H1 (cell line): ENCODE results near the gene ZNF469. TPM values are rescaled to one million over a fixed set of nuclear protein-coding genes. Genes with fewer than 3 reads are reported as not detected.
"Not testable (repeated sequence)": the region's sequence is repeated elsewhere in the genome, so short reads cannot be mapped to it uniquely, and the experiment has no call there.

Source experiments
- CTCF ChIA-PET: fragments of 300-600 bp; sonication (Branson Sonifier 250); formaldehyde crosslinking; loops from one replicate; lab custom pipeline; 2021; ENCODE audit not compliant: partially characterized antibody; lab: Charles Lee
- POLR2A ChIA-PET: fragments of 300-600 bp; sonication (Branson Sonifier 250); formaldehyde crosslinking; loops from one replicate; lab custom pipeline; 2021; ENCODE audit warnings: inconsistent platforms; ENCODE audit not compliant: partially characterized antibody; lab: Charles Lee
- DNase-seq, 2 experiments: peaks; one replicate each; pipeline versions ENCODE4 v3.0.0 to v3.0.0-alpha.2; 2010 to 2022; ENCODE audit warnings: low spot score in 2 of 2, low read depth in 1 of 2, mixed read lengths in 1 of 2
- FAIRE-seq: peaks from 2 replicates; lab custom pipeline; 2011; peaks lifted over from hg19 to GRCh38; lab: Jason Lieb, UNC
- H2AFZ ChIP-seq: 2 replicates; pipeline ENCODE4 v1.8.1; 2012; ENCODE audit warnings: low read length, inconsistent platforms
- H2AK5ac ChIP-seq: 2 replicates; pipeline ENCODE4 v1.6.1; 2013; ENCODE audit warnings: low read depth, low read length
- H2BK120ac ChIP-seq: replicated peaks from 2 replicates; pipeline ENCODE3; 2013; ENCODE audit warnings: low read depth, low read length, inconsistent platforms
- H2BK12ac ChIP-seq: 2 replicates; pipeline ENCODE4 v1.6.1; 2013; ENCODE audit warnings: low read depth, low read length
- H2BK15ac ChIP-seq: 2 replicates; pipeline ENCODE4 v1.6.1; 2013; ENCODE audit warnings: low read length
- H2BK20ac ChIP-seq: 2 replicates; pipeline ENCODE4 v1.6.1; 2013; ENCODE audit warnings: low read length
- H2BK5ac ChIP-seq: 2 replicates; pipeline ENCODE4 v1.6.1; 2013; ENCODE audit warnings: low read depth, low read length
- H3K14ac ChIP-seq: 2 replicates; pipeline ENCODE4 v1.6.1; 2013; ENCODE audit warnings: inconsistent platforms; ENCODE audit not compliant: insufficient read length
- H3K18ac ChIP-seq: 2 replicates; pipeline ENCODE4 v1.6.1; 2013; ENCODE audit warnings: low read length; ENCODE audit errors: extremely low read depth
- H3K23ac ChIP-seq: 2 replicates; pipeline ENCODE4 v1.6.1; 2013; ENCODE audit warnings: inconsistent platforms; ENCODE audit not compliant: insufficient read length
- H3K23me2 ChIP-seq: 2 replicates; pipeline ENCODE4 v1.6.1; 2013; ENCODE audit warnings: low read depth, low read length
- H3K27ac ChIP-seq: 2 replicates; pipeline ENCODE4 v1.6.1; 2011; ENCODE audit warnings: low read depth, low read length, inconsistent platforms
- H3K27me3 ChIP-seq, 4 experiments: replicated peaks in 1 of 4; 1 replicate in 1 of 4; 2 replicates in 3 of 4; pipeline versions ENCODE4 v1.6.1 to v1.8.1; 2011 to 2013; ENCODE audit warnings: low read length in 3 of 4, mild to moderate bottlenecking in 3 of 4, inconsistent platforms in 2 of 4, mixed read lengths in 2 of 4, moderate library complexity in 1 of 4; ENCODE audit not compliant: control insufficient read depth in 3 of 4, insufficient read depth in 3 of 4; ENCODE audit errors: extremely low read depth in 1 of 4
- H3K36me3 ChIP-seq, 4 experiments: 2 replicates each; pipeline versions ENCODE4 v1.6.1 to v1.8.1; 2011 to 2013; ENCODE audit warnings: mild to moderate bottlenecking in 4 of 4, low read length in 3 of 4, moderate library complexity in 2 of 4, control low read depth in 1 of 4, inconsistent platforms in 1 of 4; ENCODE audit not compliant: insufficient read depth in 4 of 4, control insufficient read depth in 2 of 4
- H3K4ac ChIP-seq: replicated peaks from 2 replicates; pipeline ENCODE3; 2013; ENCODE audit warnings: low read length, low read depth, mixed read lengths, inconsistent platforms; ENCODE audit not compliant: insufficient read length
- H3K4me1 ChIP-seq, 4 experiments: replicated peaks in 1 of 4; 1 replicate in 1 of 4; 2 replicates in 3 of 4; pipeline versions ENCODE4 v1.6.1 to v1.8.1; 2011 to 2013; ENCODE audit warnings: low read length in 3 of 4, inconsistent platforms in 2 of 4, mixed read lengths in 1 of 4; ENCODE audit not compliant: insufficient read depth in 4 of 4, control insufficient read depth in 3 of 4
- H3K4me2 ChIP-seq, 2 experiments: 2 replicates each; pipeline versions ENCODE4 v1.6.1 to v1.8.1; 2011 to 2013; ENCODE audit warnings: low read depth in 2 of 2, low read length in 2 of 2, control low read depth in 1 of 2, inconsistent platforms in 1 of 2, mild to moderate bottlenecking in 1 of 2; ENCODE audit not compliant: insufficient read depth in 1 of 2
- H3K4me3 ChIP-seq, 4 experiments: fragments of 200-600, 300-600 bp in 1 of 4; sonication (generic), shearing (Covaris generic), sonication (Bioruptor Twin) in 1 of 4; 2 replicates each; pipeline versions ENCODE4 v1.5.1 to v1.8.1; 2011 to 2016; ENCODE audit warnings: low read length in 4 of 4, low read depth in 3 of 4, control low read depth in 2 of 4, inconsistent platforms in 2 of 4, mild to moderate bottlenecking in 2 of 4, mixed read lengths in 1 of 4, moderate library complexity in 1 of 4; ENCODE audit not compliant: insufficient read depth in 2 of 4; ENCODE audit errors: extremely low read depth in 1 of 4
- H3K56ac ChIP-seq: replicated peaks from 2 replicates; pipeline ENCODE3; 2013; ENCODE audit warnings: low read depth, mild to moderate bottlenecking, mixed read lengths, low read length, inconsistent platforms; ENCODE audit not compliant: insufficient read length
- H3K79me1 ChIP-seq: 2 replicates; pipeline ENCODE4 v1.6.1; 2013; ENCODE audit warnings: low read depth, low read length, control low read depth
- H3K79me2 ChIP-seq, 2 experiments: 2 replicates each; pipeline versions ENCODE4 v1.6.1 to v1.8.1; 2012 to 2013; ENCODE audit warnings: low read length in 2 of 2, mild to moderate bottlenecking in 2 of 2, inconsistent platforms in 1 of 2; ENCODE audit not compliant: insufficient read depth in 2 of 2, control insufficient read depth in 1 of 2
- H3K9ac ChIP-seq, 4 experiments: replicated peaks in 1 of 4; 1 replicate in 1 of 4; 2 replicates in 3 of 4; pipeline versions ENCODE4 v1.6.1 to v1.8.1; 2011 to 2013; ENCODE audit warnings: low read depth in 3 of 4, low read length in 3 of 4, control low read depth in 2 of 4, mild to moderate bottlenecking in 2 of 4, moderate library complexity in 2 of 4, inconsistent platforms in 1 of 4; ENCODE audit errors: extremely low read depth in 1 of 4
- H3K9me3 ChIP-seq, 2 experiments: 2 replicates each; pipeline versions ENCODE4 v1.6.1 to v1.8.1; 2012 to 2013; ENCODE audit warnings: mild to moderate bottlenecking in 2 of 2, moderate library complexity in 2 of 2, control low read depth in 1 of 2, inconsistent platforms in 1 of 2, low read depth in 1 of 2, low read length in 1 of 2, mixed read lengths in 1 of 2; ENCODE audit not compliant: insufficient read depth in 2 of 2
- H4K20me1 ChIP-seq, 2 experiments: replicated peaks in 1 of 2; 2 replicates each; pipeline versions ENCODE3 to v1.8.1; 2011 to 2013; ENCODE audit warnings: inconsistent platforms in 2 of 2, low read length in 2 of 2, mild to moderate bottlenecking in 1 of 2; ENCODE audit not compliant: insufficient read depth in 2 of 2, control insufficient read depth in 1 of 2
- H4K5ac ChIP-seq: 2 replicates; pipeline ENCODE4 v1.6.1; 2013; ENCODE audit warnings: low read length, low read depth, mixed read lengths, inconsistent platforms; ENCODE audit not compliant: insufficient read length
- H4K8ac ChIP-seq: 2 replicates; pipeline ENCODE4 v1.8.0; 2013; ENCODE audit warnings: mild to moderate bottlenecking, moderate library complexity, low read length, inconsistent platforms; ENCODE audit not compliant: insufficient read depth; ENCODE audit errors: extremely low read depth
- H4K91ac ChIP-seq: replicated peaks from 2 replicates; pipeline ENCODE3; 2013; ENCODE audit warnings: low read length, mixed read lengths, inconsistent platforms; ENCODE audit not compliant: insufficient read length
- WGBS, 2 experiments: shearing (Covaris generic) in 1 of 2; methylation state at CpG; one replicate each; pipeline versions ENCODE4 v1.1.6 to v1.1.7; 2013 to 2015; ENCODE audit warnings: low lambda C conversion rate in 2 of 2, mixed read lengths in 2 of 2, inconsistent platforms in 1 of 2, low coverage in 1 of 2, missing lambda C conversion rate in 1 of 2; ENCODE audit not compliant: insufficient replicate concordance in 2 of 2, insufficient coverage in 1 of 2, insufficient read length in 1 of 2; ENCODE audit errors: extremely low coverage in 1 of 2, missing lambda C conversion rate in 1 of 2; 5-methylcytosine and 5-hydroxymethylcytosine counted together
- polyA plus RNA-seq, 7 experiments: library from polyadenylated mRNA; depleted of rRNA in 3 of 7; stranded (reverse) in 5 of 7; unstranded in 2 of 7; fragments of >200 nt in 5 of 7; fragments of 200-250 nt in 2 of 7; gene quantifications; 1 replicate in 5 of 7; 2 replicates in 1 of 7; 4 replicates in 1 of 7; pipeline versions ENCODE4 v1.2.1 to v1.2.3, GENCODE V29; 2011 to 2013; ENCODE audit warnings: missing spikeins in 2 of 7, mixed read lengths in 2 of 7
- total RNA-seq: library from RNA; stranded (reverse); fragmentation: NEBNext Ultra II Directional; extraction: Animal tissue kit (Norgen Biotek cat#: 25700); gene quantifications from 2 replicates; pipeline ENCODE4 v1.2.1, GENCODE V29; 2021

ZNF469 gene
- total and polyA plus RNA-seq, 2 of the 8 experiments (the other 6 are each of a cell fraction or from before 2014, with no cell fraction given), result 0.30 to 1.8 TPM

- POLR2A ChIA-PET, H3K9me3 ChIP-seq, H3K79me1 ChIP-seq, H3K4ac ChIP-seq, H3K23ac ChIP-seq, H3K18ac ChIP-seq, H2AFZ ChIP-seq, CTCF ChIA-PET, H3K4me3 ChIP-seq, H2BK15ac ChIP-seq, H4K91ac ChIP-seq, H3K23me2 ChIP-seq, H3K27me3 ChIP-seq, H3K36me3 ChIP-seq, H2BK20ac ChIP-seq, H4K8ac ChIP-seq, H2BK120ac ChIP-seq, H3K56ac ChIP-seq, FAIRE-seq, H3K14ac ChIP-seq, DNase-seq, H3K4me2 ChIP-seq, H4K5ac ChIP-seq, H3K9ac ChIP-seq, H3K79me2 ChIP-seq, H4K20me1 ChIP-seq, H2BK5ac ChIP-seq, H3K27ac ChIP-seq, H3K4me1 ChIP-seq: not testable (repeated sequence)
- Histone ChIP-seq H2BK12ac (peak overlapping the region; percentile 33; the same call in 1 of the 2 replicates), H2AK5ac (peak overlapping the region; percentile 16; the same call in 1 of the 2 replicates)
- WGBS, 2 experiments, result 93% methylated on average over 28 of the region's 28 CpGs; no CpG with 5 or more reads in 1 of the 2 experiments
These were observed 27.7 kb downstream of the ZNF469 start for GRCh38 chr16:88410297-88410968.
